Keratinocyte (primary cell): ENCODE data around the gene ANO9. TPM values are rescaled to one million over a fixed set of nuclear protein-coding genes. Genes with fewer than 3 reads are reported as not detected.
"Not testable (repeated sequence)": the region's sequence is repeated elsewhere in the genome, so short reads cannot be mapped to it uniquely, and the experiment has no call there.

ENCODE experiments used
- DNase-seq: peaks from one replicate; pipeline ENCODE4 v3.0.0-alpha.2; 2011; ENCODE audit warnings: low read depth, missing footprints, low spot score
- FAIRE-seq: peaks from 2 replicates; lab custom pipeline; 2011; peaks lifted over from hg19 to GRCh38; lab: Jason Lieb, UNC
- H2AFZ ChIP-seq: 2 replicates; pipeline ENCODE4 v1.6.0; 2012; ENCODE audit warnings: low read length, control low read depth, inconsistent platforms; ENCODE audit not compliant: control insufficient read depth
- H3K27ac ChIP-seq: 2 replicates; pipeline ENCODE4 v1.5.1; 2011; ENCODE audit warnings: low read length; ENCODE audit not compliant: control insufficient read depth, insufficient read depth
- H3K27me3 ChIP-seq: 3 replicates; pipeline ENCODE4 v1.6.0; 2011; ENCODE audit warnings: low read length; ENCODE audit not compliant: control insufficient read depth, insufficient read depth; ENCODE audit errors: extremely low read depth
- H3K36me3 ChIP-seq, 2 experiments: 2 replicates in 1 of 2; 3 replicates in 1 of 2; pipeline ENCODE4 v1.5.1; 2011; ENCODE audit warnings: low read length in 2 of 2, mild to moderate bottlenecking in 1 of 2; ENCODE audit not compliant: control insufficient read depth in 2 of 2, insufficient read depth in 2 of 2; ENCODE audit errors: extremely low read depth in 1 of 2
- H3K4me1 ChIP-seq: 3 replicates; pipeline ENCODE4 v1.5.1; 2011; ENCODE audit warnings: low read length; ENCODE audit not compliant: control insufficient read depth, insufficient read depth; ENCODE audit errors: extremely low read depth
- H3K4me2 ChIP-seq: 3 replicates; pipeline ENCODE4 v1.6.0; 2011; ENCODE audit warnings: low read depth, low read length; ENCODE audit not compliant: control insufficient read depth, insufficient read depth; ENCODE audit errors: extremely low read depth
- H3K4me3 ChIP-seq, 3 experiments: fragments of 200-600 bp in 1 of 3; sonication (generic) in 1 of 3; 2 replicates in 2 of 3; 3 replicates in 1 of 3; pipeline ENCODE4 v1.5.1; 2011 to 2016; ENCODE audit warnings: low read length in 3 of 3, mild to moderate bottlenecking in 3 of 3, control low read depth in 2 of 3, inconsistent platforms in 1 of 3, low read depth in 1 of 3, mixed read lengths in 1 of 3, mixed run types in 1 of 3, moderate library complexity in 1 of 3; ENCODE audit not compliant: control insufficient read depth in 2 of 3, insufficient read depth in 2 of 3; ENCODE audit errors: extremely low read depth in 1 of 3
- H3K79me2 ChIP-seq: 2 replicates; pipeline ENCODE4 v1.6.0; 2012; ENCODE audit warnings: low read length; ENCODE audit not compliant: control insufficient read depth, insufficient read depth
- H3K9ac ChIP-seq: 3 replicates; pipeline ENCODE4 v1.6.0; 2011; ENCODE audit warnings: low read length; ENCODE audit not compliant: control insufficient read depth, insufficient read depth; ENCODE audit errors: extremely low read depth
- H3K9me1 ChIP-seq: 3 replicates; pipeline ENCODE4 v1.6.0; 2011; ENCODE audit warnings: low read length; ENCODE audit not compliant: control insufficient read depth, insufficient read depth; ENCODE audit errors: extremely low read depth
- H3K9me3 ChIP-seq: 2 replicates; pipeline ENCODE4 v1.5.1; 2012; ENCODE audit warnings: low read depth, low read length; ENCODE audit not compliant: control insufficient read depth
- H4K20me1 ChIP-seq: 3 replicates; pipeline ENCODE4 v1.6.0; 2011; ENCODE audit warnings: low read length; ENCODE audit not compliant: control insufficient read depth, insufficient read depth; ENCODE audit errors: extremely low read depth
- EZH2 ChIP-seq: IDR thresholded peaks from one replicate; pipeline ENCODE4 v1.6.1; 2012; ENCODE audit warnings: inconsistent platforms, mild to moderate bottlenecking, low read length, moderate library complexity
- dilution Hi-C: fragments of 300-500 bp; cut with MboI; formaldehyde crosslinking; loops from one replicate; pipeline ENCODE4 v1.7.0; 2020; ENCODE audit warnings: low sequenced_read_pairs; ENCODE audit not compliant: extremely low pct_ligation_motif_present
- polyA plus RNA-seq, 5 experiments: library from polyadenylated mRNA; depleted of rRNA in 3 of 5; stranded (reverse) in 3 of 5; stranded (forward) in 1 of 5; unstranded in 1 of 5; fragments of >200 nt; gene quantifications; 1 replicate in 1 of 5; 2 replicates in 3 of 5; 3 replicates in 1 of 5; pipeline versions ENCODE4 v1.2.1 to v1.2.3, GENCODE V29; 2011 to 2012; ENCODE audit warnings: missing spikeins in 2 of 5, low read depth in 1 of 5, low replicate concordance in 1 of 5
- TF ChIP-seq, protein P1 (sequence below), 3 experiments: IDR thresholded peaks in 1 of 3; conservative IDR thresholded peaks in 1 of 3; optimal IDR thresholded peaks in 1 of 3; 2 replicates in 2 of 3; 3 replicates in 1 of 3; pipeline versions ENCODE3 to v1.5.1; 2011; ENCODE audit warnings: low read length in 3 of 3, mild to moderate bottlenecking in 3 of 3, moderate library complexity in 2 of 3, control low read depth in 1 of 3, inconsistent platforms in 1 of 3; ENCODE audit not compliant: insufficient read depth in 2 of 3; ENCODE audit errors: extremely low read depth in 1 of 3

ANO9 gene
- polyA plus RNA-seq, 1 donor (not counting 4 experiments of a cell fraction or from before 2014, with no cell fraction given): 16.1 TPM

DNA sequence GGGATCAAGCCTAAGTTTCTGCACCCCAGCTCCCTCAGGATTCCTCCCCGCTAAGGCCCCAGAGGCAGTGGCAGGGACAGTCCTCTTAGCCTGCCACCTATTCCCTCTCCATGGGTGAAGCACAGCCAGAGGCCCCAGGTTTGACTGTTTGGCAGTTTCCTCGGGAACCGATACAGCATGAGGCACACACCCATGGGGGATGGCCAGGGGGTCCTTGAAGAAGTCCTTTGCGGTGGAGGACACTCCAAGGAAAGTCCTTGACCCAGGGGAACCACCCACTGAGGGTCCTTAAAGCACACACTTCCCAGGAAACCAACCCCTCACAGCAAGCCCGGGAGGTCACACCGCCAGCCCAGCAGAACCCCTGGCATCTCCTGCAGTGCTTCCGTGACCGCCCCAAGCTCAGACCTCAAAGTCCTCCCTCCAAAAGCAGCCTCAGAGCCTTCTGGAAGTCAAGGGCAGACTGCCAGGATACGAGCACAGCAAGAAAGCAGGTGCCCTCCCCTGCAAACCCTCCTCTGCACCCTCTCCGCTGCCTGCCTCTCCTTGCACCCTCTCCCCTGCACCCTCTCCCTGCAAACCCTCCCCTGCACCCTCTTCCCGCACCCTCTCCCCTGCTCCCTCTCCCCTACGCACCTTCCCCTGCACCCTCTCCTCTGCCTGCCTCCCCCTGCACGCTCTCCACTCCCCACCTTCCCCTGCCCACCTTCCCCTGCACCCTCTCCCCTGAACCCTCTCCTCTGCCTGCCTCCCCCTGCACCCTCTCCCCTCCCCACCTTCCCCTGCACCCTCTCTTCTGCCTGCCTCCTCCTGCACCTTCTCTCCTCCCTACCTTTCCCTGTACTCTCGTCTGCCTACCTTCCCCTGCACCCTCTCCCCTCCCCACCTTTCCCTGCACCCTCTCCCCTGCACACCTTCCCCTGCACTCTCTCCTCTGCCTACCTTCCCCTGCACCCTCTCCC is 28.4 kb downstream of the ANO9 start:
- Histone ChIP-seq H3K4me2 (no peak overlapping the region), H3K9me1 (no peaks in the 10 kb centered on the region), H3K36me3 (peaks cover 0 to 3% of the 10 kb centered on the region in 2 experiments), H3K79me2 (no peaks in the 10 kb centered on the region), H3K9ac (no peak overlapping the region), H2AFZ (no peak overlapping the region), H3K27ac (no peak overlapping the region), H3K4me1 (peaks cover 19% of the 10 kb centered on the region), H3K4me3 (no peak overlapping the region), H3K9me3 (no peaks in the 10 kb centered on the region), H4K20me1 (peaks cover 7% of the 10 kb centered on the region), H3K27me3 (peaks cover 4% of the 10 kb centered on the region)
- dilution Hi-C loops: no loop called here
- FAIRE-seq (no peak), DNase-seq (no peak)
- TF ChIP-seq EZH2: no peak
- TF ChIP-seq, protein P1, sequence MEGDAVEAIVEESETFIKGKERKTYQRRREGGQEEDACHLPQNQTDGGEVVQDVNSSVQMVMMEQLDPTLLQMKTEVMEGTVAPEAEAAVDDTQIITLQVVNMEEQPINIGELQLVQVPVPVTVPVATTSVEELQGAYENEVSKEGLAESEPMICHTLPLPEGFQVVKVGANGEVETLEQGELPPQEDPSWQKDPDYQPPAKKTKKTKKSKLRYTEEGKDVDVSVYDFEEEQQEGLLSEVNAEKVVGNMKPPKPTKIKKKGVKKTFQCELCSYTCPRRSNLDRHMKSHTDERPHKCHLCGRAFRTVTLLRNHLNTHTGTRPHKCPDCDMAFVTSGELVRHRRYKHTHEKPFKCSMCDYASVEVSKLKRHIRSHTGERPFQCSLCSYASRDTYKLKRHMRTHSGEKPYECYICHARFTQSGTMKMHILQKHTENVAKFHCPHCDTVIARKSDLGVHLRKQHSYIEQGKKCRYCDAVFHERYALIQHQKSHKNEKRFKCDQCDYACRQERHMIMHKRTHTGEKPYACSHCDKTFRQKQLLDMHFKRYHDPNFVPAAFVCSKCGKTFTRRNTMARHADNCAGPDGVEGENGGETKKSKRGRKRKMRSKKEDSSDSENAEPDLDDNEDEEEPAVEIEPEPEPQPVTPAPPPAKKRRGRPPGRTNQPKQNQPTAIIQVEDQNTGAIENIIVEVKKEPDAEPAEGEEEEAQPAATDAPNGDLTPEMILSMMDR (optimal IDR thresholded peaks at IDR 0.05 in 1 of 3, IDR thresholded peaks at IDR 0.05 in 1 of 3, conservative IDR thresholded peaks at IDR 0.05 in 1 of 3; ENCODE audit: extremely low read depth in 1 of 3, insufficient read depth in 2 of 3, low read length in 3 of 3): no peak

DNA sequence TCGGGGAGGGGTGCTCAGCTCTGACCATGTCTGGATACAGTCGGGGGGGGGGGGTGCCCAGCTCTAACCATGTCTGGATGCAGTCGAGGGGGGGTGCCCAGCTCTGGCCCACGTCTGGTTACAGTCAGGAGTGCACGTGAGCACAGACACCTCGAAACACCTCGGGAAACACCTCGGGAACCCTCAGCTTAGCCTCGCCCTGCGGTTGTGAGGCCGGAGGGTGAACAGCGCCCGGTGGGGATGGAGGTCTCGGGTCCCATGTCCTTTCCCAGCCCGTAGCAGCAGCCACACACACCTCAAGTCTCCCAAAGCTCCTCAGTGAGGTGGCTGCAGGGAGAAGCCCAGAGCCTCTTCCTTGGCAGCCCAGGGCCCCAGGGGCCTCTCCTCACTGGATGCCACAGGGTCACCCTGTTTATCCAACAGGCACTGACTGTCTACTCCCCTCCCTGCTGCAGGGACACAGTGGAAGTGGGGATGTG is 29.1 kb downstream of the ANO9 start:
- Histone ChIP-seq H3K9ac (no peak overlapping the region), H3K36me3 (peaks cover 0 to 4% of the 10 kb centered on the region in 2 experiments), H2AFZ (no peak overlapping the region), H3K79me2 (no peaks in the 10 kb centered on the region), H4K20me1 (peaks cover 7% of the 10 kb centered on the region), H3K27me3 (peaks cover 4% of the 10 kb centered on the region), H3K27ac (no peak overlapping the region), H3K4me3 (no peak overlapping the region), H3K4me2 (no peak overlapping the region), H3K9me1 (no peaks in the 10 kb centered on the region), H3K4me1 (peaks cover 19% of the 10 kb centered on the region), H3K9me3 (no peaks in the 10 kb centered on the region)
- TF ChIP-seq, protein P1 (optimal IDR thresholded peaks at IDR 0.05 in 1 of 3, IDR thresholded peaks at IDR 0.05 in 1 of 3, conservative IDR thresholded peaks at IDR 0.05 in 1 of 3; ENCODE audit: extremely low read depth in 1 of 3, insufficient read depth in 2 of 3, low read length in 3 of 3): no peak
- DNase-seq (no peak), FAIRE-seq (no peak)
- dilution Hi-C loops: no loop called here

DNA sequence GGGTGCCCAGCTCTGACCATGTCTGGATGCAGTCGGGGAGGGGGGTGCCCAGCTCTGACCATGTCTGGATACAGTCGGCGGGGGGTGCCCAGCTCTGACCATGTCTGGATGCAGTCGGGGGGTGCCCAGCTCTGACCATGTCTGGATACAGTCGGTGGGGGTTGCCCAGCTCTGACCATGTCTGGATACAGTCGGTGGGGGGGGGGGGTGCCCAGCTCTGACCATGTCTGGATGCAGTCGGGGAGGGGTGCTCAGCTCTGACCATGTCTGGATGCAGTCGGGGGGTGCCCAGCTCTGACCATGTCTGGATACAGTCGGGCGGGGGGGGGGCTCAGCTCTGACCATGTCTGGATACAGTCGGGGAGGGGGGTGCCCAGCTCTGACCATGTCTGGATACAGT is 30.3 kb downstream of the ANO9 start:
- H3K4me2 ChIP-seq, DNase-seq, dilution Hi-C loops, FAIRE-seq, H3K9me3 ChIP-seq, H3K27ac ChIP-seq, H2AFZ ChIP-seq, H3K79me2 ChIP-seq, H3K4me3 ChIP-seq, H3K9ac ChIP-seq, H3K27me3 ChIP-seq, H4K20me1 ChIP-seq, H3K36me3 ChIP-seq, H3K9me1 ChIP-seq: not testable (repeated sequence)
- peaks cover 17% of the 10 kb centered on the region for H3K4me1 ChIP-seq
